HCT116 (cell line): ENCODE data around the gene ENOX1. TPM values are rescaled to one million over a fixed set of nuclear protein-coding genes. Genes with fewer than 3 reads are reported as not detected.

Experiments
- ATAC-seq: fragments of 200-7000 bp; cut with Tn5 transposase; 2 replicates; pipeline ENCODE4 v1.9.1; 2020; ENCODE audit warnings: mild to moderate bottlenecking, moderate library complexity
- BruUV-seq: library from RNA; stranded (reverse); fragments of 400-500 nt; replicated peaks from 2 replicates; lab custom pipeline; 2021; lab: Mats Ljungman, UMichigan
- CTCF ChIA-PET: fragments of 300-600 bp; sonication (Branson Sonifier 250); formaldehyde crosslinking; loops from one replicate; lab custom pipeline; 2021; ENCODE audit warnings: antibody characterized with exemption; lab: Charles Lee
- POLR2A ChIA-PET: fragments of 300-600, 350-600 bp; sonication (Branson Sonifier 250); formaldehyde crosslinking; loops from one replicate; lab custom pipeline; 2021; ENCODE audit warnings: antibody characterized with exemption; lab: Charles Lee
- RAD21 ChIA-PET, 2 experiments: fragments of 300-600 bp; sonication (Branson Sonifier 250); formaldehyde crosslinking; loops; one replicate each; lab custom pipeline; 2023; ENCODE audit warnings: low total read pairs in 2 of 2; ENCODE audit not compliant: uncharacterized antibody in 2 of 2, unreplicated experiment in 2 of 2, low non-redundant PET in 1 of 2; lab: Charles Lee
- DNase-seq: peaks from one replicate; pipeline ENCODE4 v3.0.0-alpha.2; 2010; ENCODE audit warnings: low read depth, low spot score
- H2AFZ ChIP-seq: fragments of 200-600 bp; shearing (Covaris generic), sonication (generic); 2 replicates; pipeline ENCODE4 v1.6.1; 2017; ENCODE audit warnings: low read depth, mixed run types, mixed read lengths, antibody characterized with exemption, low read length; ENCODE audit not compliant: poor library complexity, severe bottlenecking
- H3K27ac ChIP-seq: 2 replicates; pipeline ENCODE4 v1.5.1; 2012; ENCODE audit warnings: low read depth, low read length
- H3K27me3 ChIP-seq: fragments of 200-600 bp; sonication (generic); 2 replicates; pipeline ENCODE4 v1.6.1; 2016; ENCODE audit warnings: mixed run types, low read length, mixed read lengths; ENCODE audit not compliant: insufficient read depth
- H3K36me3 ChIP-seq, 2 experiments: fragments of 200-500 bp in 1 of 2; fragments of 200-600 bp in 1 of 2; sonication (Bioruptor generic) in 1 of 2; sonication (generic) in 1 of 2; 2 replicates each; pipeline versions ENCODE4 v1.5.1 to v1.6.1; 2014 to 2016; ENCODE audit warnings: low read length in 2 of 2, inconsistent platforms in 1 of 2, mixed read lengths in 1 of 2, mixed run types in 1 of 2; ENCODE audit not compliant: insufficient read depth in 2 of 2, control insufficient read depth in 1 of 2
- H3K4me1 ChIP-seq, 2 experiments: fragments of 200-600 bp in 1 of 2; sonication (generic) in 1 of 2; 2 replicates each; pipeline versions ENCODE4 v1.5.1 to v1.6.1; 2012 to 2017; ENCODE audit warnings: low read length in 2 of 2, inconsistent platforms in 1 of 2, mild to moderate bottlenecking in 1 of 2, mixed read lengths in 1 of 2, mixed run types in 1 of 2, moderate library complexity in 1 of 2; ENCODE audit not compliant: insufficient read depth in 2 of 2, control insufficient read depth in 1 of 2
- H3K4me2 ChIP-seq: fragments of 200-600 bp; sonication (generic); 2 replicates; pipeline ENCODE4 v1.6.1; 2017; ENCODE audit warnings: mixed run types, low read length, mixed read lengths
- H3K4me3 ChIP-seq, 2 experiments: fragments of 200-600 bp in 1 of 2; sonication (generic) in 1 of 2; replicated peaks in 1 of 2; 2 replicates each; pipeline ENCODE4 v1.5.1; 2011 to 2016; ENCODE audit warnings: low read length in 2 of 2, control low read depth in 1 of 2, low read depth in 1 of 2, mild to moderate bottlenecking in 1 of 2, mixed read lengths in 1 of 2, mixed run types in 1 of 2
- H3K79me2 ChIP-seq: fragments of 200-600 bp; sonication (generic); 2 replicates; pipeline ENCODE4 v1.6.1; 2017; ENCODE audit warnings: mild to moderate bottlenecking, mixed run types, low read length, moderate library complexity, mixed read lengths; ENCODE audit not compliant: insufficient read depth
- H3K9ac ChIP-seq: fragments of 200-600 bp; sonication (generic); 2 replicates; pipeline ENCODE4 v1.6.1; 2016; ENCODE audit warnings: low read length, mixed read lengths
- H3K9me2 ChIP-seq: fragments of 200-600 bp; sonication (generic), shearing (Covaris generic); 2 replicates; pipeline ENCODE4 v1.6.1; 2017; ENCODE audit warnings: mixed run types, mild to moderate bottlenecking, moderate library complexity; ENCODE audit not compliant: insufficient read depth
- H3K9me3 ChIP-seq, 2 experiments: fragments of 200-500 bp in 1 of 2; fragments of 200-600 bp in 1 of 2; sonication (Bioruptor generic) in 1 of 2; sonication (generic) in 1 of 2; 2 replicates each; pipeline ENCODE4 v1.6.1; 2014 to 2017; ENCODE audit warnings: low read length in 2 of 2, mixed read lengths in 2 of 2, inconsistent platforms in 1 of 2, low read depth in 1 of 2, mild to moderate bottlenecking in 1 of 2, mixed run types in 1 of 2, moderate library complexity in 1 of 2; ENCODE audit not compliant: control insufficient read depth in 1 of 2, insufficient read depth in 1 of 2
- H4K20me1 ChIP-seq: fragments of 200-600 bp; sonication (generic), shearing (Covaris generic); 2 replicates; pipeline ENCODE4 v1.6.1; 2017; ENCODE audit warnings: mixed run types, mild to moderate bottlenecking, moderate library complexity; ENCODE audit not compliant: insufficient read depth
- CBX3 ChIP-seq: IDR thresholded peaks from 2 replicates; pipeline ENCODE4 v1.6.1; 2012; ENCODE audit warnings: low read depth
- CEBPB ChIP-seq: IDR thresholded peaks from 2 replicates; pipeline ENCODE4 v1.6.1; 2012; ENCODE audit warnings: low read depth
- ELF1 ChIP-seq: IDR thresholded peaks from 2 replicates; pipeline ENCODE4 v1.6.1; 2012; ENCODE audit warnings: low read depth, borderline replicate concordance
- EZH2 ChIP-seq: fragments of 200-600 bp; sonication (generic); IDR thresholded peaks from 2 replicates; pipeline ENCODE4 v1.6.1; 2017; ENCODE audit warnings: antibody characterized with exemption, mixed run types
- EZH2phosphoT487 ChIP-seq: fragments of 200-600 bp; IDR thresholded peaks from 2 replicates; pipeline ENCODE4 v1.6.1; 2018; ENCODE audit warnings: antibody characterized with exemption, borderline replicate concordance
- FOSL1 ChIP-seq: IDR thresholded peaks from 2 replicates; pipeline ENCODE4 v1.6.1; 2012; ENCODE audit warnings: low read depth
- JUND ChIP-seq: IDR thresholded peaks from 2 replicates; pipeline ENCODE4 v1.6.1; 2012
- POLR2A ChIP-seq: IDR thresholded peaks from 2 replicates; pipeline ENCODE4 v1.7.0; 2011; ENCODE audit warnings: borderline replicate concordance; ENCODE audit not compliant: insufficient read depth, insufficient read length; ENCODE audit errors: extremely low read depth
- POLR2AphosphoS5 ChIP-seq: IDR thresholded peaks from 2 replicates; pipeline ENCODE4 v1.6.1; 2011; ENCODE audit warnings: mild to moderate bottlenecking, low read depth, low read length, moderate library complexity
- RAD21 ChIP-seq: IDR thresholded peaks from 2 replicates; pipeline ENCODE4 v1.6.1; 2012; ENCODE audit warnings: low read depth, mild to moderate bottlenecking
- SP1 ChIP-seq: IDR thresholded peaks from 2 replicates; pipeline ENCODE4 v1.6.1; 2012; ENCODE audit warnings: low read depth
- SRF ChIP-seq: IDR thresholded peaks from 2 replicates; pipeline ENCODE4 v1.6.1; 2012; ENCODE audit warnings: low read depth
- TCF7L2 ChIP-seq: IDR thresholded peaks from 2 replicates; pipeline ENCODE4 v1.7.0; 2011; ENCODE audit warnings: borderline replicate concordance, inconsistent platforms; ENCODE audit not compliant: insufficient read depth, insufficient read length; ENCODE audit errors: extremely low read depth
- YY1 ChIP-seq: IDR thresholded peaks from 2 replicates; pipeline ENCODE4 v1.6.1; 2011; ENCODE audit warnings: low read length, low read depth, moderate library complexity, mild to moderate bottlenecking; ENCODE audit not compliant: insufficient replicate concordance; ENCODE audit errors: extremely low read depth
- ZFX ChIP-seq: fragments of 450-650 bp; IDR thresholded peaks from 2 replicates; pipeline ENCODE4 v1.6.1; 2017
- ZNF274 ChIP-seq: fragments of 200-500 bp; sonication (Bioruptor generic); IDR thresholded peaks from 2 replicates; pipeline ENCODE4 v1.6.1; 2014; ENCODE audit warnings: mild to moderate bottlenecking, low read depth, low read length, inconsistent platforms
- intact Hi-C: fragments of 100-400 bp; cut with micrococcal nuclease; formaldehyde crosslinking; loops from 2 replicates; pipeline ENCODE4 v1.10.0; 2022
- total RNA-seq: library from RNA; stranded (reverse); gene quantifications from one replicate; pipeline ENCODE4 v1.2.1, GENCODE V29; 2021; ENCODE audit not compliant: unreplicated experiment
- TF ChIP-seq, protein P1 (sequence below): IDR thresholded peaks from 2 replicates; pipeline ENCODE4 v1.6.1; 2012; ENCODE audit warnings: low read depth
- TF ChIP-seq, protein P2 (sequence below): IDR thresholded peaks from 2 replicates; pipeline ENCODE4 v1.6.1; 2012

ENOX1 gene
- total RNA-seq, 1 experiment from 2014 or later, result 4.5 TPM

DNA sequence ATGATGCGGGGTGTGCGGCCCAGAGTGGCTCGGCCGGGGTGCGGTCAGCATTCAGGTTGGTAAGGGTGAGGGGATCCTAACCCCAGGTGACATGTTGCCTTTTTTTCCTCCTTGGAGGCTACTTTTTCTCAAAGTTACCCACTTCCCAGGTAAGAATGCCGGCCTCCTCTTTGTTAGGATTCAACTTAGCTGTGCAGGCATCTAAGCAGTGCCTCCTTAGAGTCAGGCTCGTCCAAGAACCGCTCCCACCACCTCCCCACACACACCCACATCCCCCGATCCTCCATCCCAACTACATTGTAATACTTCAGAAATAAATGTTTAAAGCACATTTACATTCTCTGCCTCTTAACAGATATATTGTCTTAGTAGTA is 733 bp upstream of the ENOX1 start:
- Histone ChIP-seq H2AFZ (no peak overlapping the region), H3K9me2 (no peaks in the 10 kb centered on the region)
- TF ChIP-seq POLR2A, result no peak
- TF ChIP-seq EZH2, result no peak
- TF ChIP-seq ELF1, result no peak
- TF ChIP-seq SRF, result no peak
- no peak for TF ChIP-seq JUND
- no peak for TF ChIP-seq ZFX
- TF ChIP-seq YY1, result no peak
- TF ChIP-seq, protein P1, sequence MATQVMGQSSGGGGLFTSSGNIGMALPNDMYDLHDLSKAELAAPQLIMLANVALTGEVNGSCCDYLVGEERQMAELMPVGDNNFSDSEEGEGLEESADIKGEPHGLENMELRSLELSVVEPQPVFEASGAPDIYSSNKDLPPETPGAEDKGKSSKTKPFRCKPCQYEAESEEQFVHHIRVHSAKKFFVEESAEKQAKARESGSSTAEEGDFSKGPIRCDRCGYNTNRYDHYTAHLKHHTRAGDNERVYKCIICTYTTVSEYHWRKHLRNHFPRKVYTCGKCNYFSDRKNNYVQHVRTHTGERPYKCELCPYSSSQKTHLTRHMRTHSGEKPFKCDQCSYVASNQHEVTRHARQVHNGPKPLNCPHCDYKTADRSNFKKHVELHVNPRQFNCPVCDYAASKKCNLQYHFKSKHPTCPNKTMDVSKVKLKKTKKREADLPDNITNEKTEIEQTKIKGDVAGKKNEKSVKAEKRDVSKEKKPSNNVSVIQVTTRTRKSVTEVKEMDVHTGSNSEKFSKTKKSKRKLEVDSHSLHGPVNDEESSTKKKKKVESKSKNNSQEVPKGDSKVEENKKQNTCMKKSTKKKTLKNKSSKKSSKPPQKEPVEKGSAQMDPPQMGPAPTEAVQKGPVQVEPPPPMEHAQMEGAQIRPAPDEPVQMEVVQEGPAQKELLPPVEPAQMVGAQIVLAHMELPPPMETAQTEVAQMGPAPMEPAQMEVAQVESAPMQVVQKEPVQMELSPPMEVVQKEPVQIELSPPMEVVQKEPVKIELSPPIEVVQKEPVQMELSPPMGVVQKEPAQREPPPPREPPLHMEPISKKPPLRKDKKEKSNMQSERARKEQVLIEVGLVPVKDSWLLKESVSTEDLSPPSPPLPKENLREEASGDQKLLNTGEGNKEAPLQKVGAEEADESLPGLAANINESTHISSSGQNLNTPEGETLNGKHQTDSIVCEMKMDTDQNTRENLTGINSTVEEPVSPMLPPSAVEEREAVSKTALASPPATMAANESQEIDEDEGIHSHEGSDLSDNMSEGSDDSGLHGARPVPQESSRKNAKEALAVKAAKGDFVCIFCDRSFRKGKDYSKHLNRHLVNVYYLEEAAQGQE, result no peak
- TF ChIP-seq SP1, result no peak
- no peak for TF ChIP-seq ZNF274
- TF ChIP-seq POLR2AphosphoS5, result no peak
- TF ChIP-seq EZH2phosphoT487, result no peak
- TF ChIP-seq, protein P2, sequence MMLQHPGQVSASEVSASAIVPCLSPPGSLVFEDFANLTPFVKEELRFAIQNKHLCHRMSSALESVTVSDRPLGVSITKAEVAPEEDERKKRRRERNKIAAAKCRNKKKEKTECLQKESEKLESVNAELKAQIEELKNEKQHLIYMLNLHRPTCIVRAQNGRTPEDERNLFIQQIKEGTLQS, result no peak
- no peak for TF ChIP-seq CBX3
- TF ChIP-seq CEBPB, result no peak
- no peak for TF ChIP-seq RAD21
- TF ChIP-seq FOSL1, result no peak
- TF ChIP-seq TCF7L2, result no peak
- TF ChIP-seq, all 23 proteins: peak for 0
- Histone ChIP-seq H3K9ac (peak overlapping the region; percentile 60), H3K4me1 (peaks cover 0 to 23% of the 10 kb centered on the region in 2 experiments; a peak in 2 of 4 replicates), H3K4me2 (peak overlapping the region; percentile 69), H3K4me3 (peak overlapping the region; percentile 51 to 60), H3K27ac (peak overlapping the region; percentile 63), H4K20me1 (no peaks in the 10 kb centered on the region), H3K36me3 (no peaks in the 10 kb centered on the region), H3K79me2 (no peaks in the 10 kb centered on the region), H3K27me3 (peaks cover 10% of the 10 kb centered on the region; the same call in 1 of the 2 replicates), H3K9me3 (no peaks in the 10 kb centered on the region)
- no peak for DNase-seq
- RAD21 ChIA-PET, result no interaction called here
- peak; percentile 35 for ATAC-seq
- POLR2A ChIA-PET, result no interaction called here
- intact Hi-C loops, result no loop called here
- BruUV-seq, result no TSS peak
- CTCF ChIA-PET, result no interaction called here
